Esophagus muscularis mucosa (tissue), 4 donors: ENCODE data around the gene RND3. TPM values are rescaled to one million over a fixed set of nuclear protein-coding genes. Genes with fewer than 3 reads are reported as not detected.
A peak's percentile ranks its signal among the peaks of the same experiment; 100 is the strongest.

Experiments
- DNase-seq: peaks from one replicate; pipeline ENCODE4 v3.0.0-alpha.2; 2017; ENCODE audit errors: extremely low spot score
- H3K27ac ChIP-seq, 4 donors: fragments of 200-600 bp; sonication (generic); replicated peaks in 1 of 4; 1 replicate in 3 of 4; 2 replicates in 1 of 4; pipeline ENCODE4 v1.5.1; 2016 to 2019; ENCODE audit warnings: mild to moderate bottlenecking in 1 of 4
- H3K27me3 ChIP-seq, 4 donors: fragments of 200-600 bp; sonication (generic); one replicate each; pipeline versions ENCODE4 v1.5.1 to v1.6.0; 2016 to 2019
- H3K36me3 ChIP-seq, 4 donors: fragments of 200-600 bp; sonication (generic); one replicate each; pipeline ENCODE4 v1.5.1; 2016 to 2019
- H3K4me1 ChIP-seq, 4 donors: fragments of 200-600 bp; sonication (generic); one replicate each; pipeline ENCODE4 v1.5.1; 2016 to 2019
- H3K4me3 ChIP-seq, 4 donors: fragments of 200-600 bp; sonication (generic); 1 replicate in 2 of 4; 2 replicates in 2 of 4; pipeline ENCODE4 v1.5.1; 2016 to 2019; ENCODE audit warnings: mild to moderate bottlenecking in 4 of 4, moderate library complexity in 1 of 4
- H3K9me3 ChIP-seq, 4 donors: fragments of 200-600 bp; sonication (generic); 1 replicate in 3 of 4; 2 replicates in 1 of 4; pipeline ENCODE4 v1.5.1; 2016 to 2019
- EP300 ChIP-seq: sonication (generic); formaldehyde crosslinking; IDR thresholded peaks from one replicate; pipeline ENCODE4 v1.6.1; 2017; ENCODE audit warnings: antibody characterized with exemption
- POLR2A ChIP-seq: fragments of 450-650 bp; IDR thresholded peaks from one replicate; pipeline ENCODE4 v1.6.1; 2017; ENCODE audit warnings: antibody characterized with exemption, moderate library complexity, mild to moderate bottlenecking, low read depth
- POLR2AphosphoS5 ChIP-seq, 2 donors: sonication (generic); formaldehyde crosslinking; IDR thresholded peaks; one replicate each; pipeline ENCODE4 v1.6.1; 2017; ENCODE audit warnings: antibody characterized with exemption in 2 of 2
- WGBS: methylation state at CpG from one replicate; pipeline ENCODE4 v1.1.5; 2018; 5-methylcytosine and 5-hydroxymethylcytosine counted together
- intact Hi-C: fragments of 100-400 bp; cut with DNase I; formaldehyde crosslinking; loops from one replicate; pipeline ENCODE4 v1.15.1; 2023
- total RNA-seq, 4 donors: library from RNA; depleted of rRNA; stranded (reverse); fragments of >200 nt; gene quantifications; one replicate each; pipeline versions ENCODE4 v1.1.0 to v1.2.1, GENCODE V29; 2016
- TF ChIP-seq, protein P1 (sequence below), 3 experiments: fragments of 200-600 bp in 2 of 3; fragments of 450-650 bp in 1 of 3; sonication (generic) in 2 of 3; IDR thresholded peaks; one replicate each; pipeline ENCODE4 v1.5.1; 2017 to 2019; ENCODE audit warnings: antibody characterized with exemption in 3 of 3, mild to moderate bottlenecking in 2 of 3, moderate library complexity in 1 of 3

The RND3 gene
- total RNA-seq, 4 donors from 2014 or later: 39.6 to 219 (median 73.5) TPM

DNA sequence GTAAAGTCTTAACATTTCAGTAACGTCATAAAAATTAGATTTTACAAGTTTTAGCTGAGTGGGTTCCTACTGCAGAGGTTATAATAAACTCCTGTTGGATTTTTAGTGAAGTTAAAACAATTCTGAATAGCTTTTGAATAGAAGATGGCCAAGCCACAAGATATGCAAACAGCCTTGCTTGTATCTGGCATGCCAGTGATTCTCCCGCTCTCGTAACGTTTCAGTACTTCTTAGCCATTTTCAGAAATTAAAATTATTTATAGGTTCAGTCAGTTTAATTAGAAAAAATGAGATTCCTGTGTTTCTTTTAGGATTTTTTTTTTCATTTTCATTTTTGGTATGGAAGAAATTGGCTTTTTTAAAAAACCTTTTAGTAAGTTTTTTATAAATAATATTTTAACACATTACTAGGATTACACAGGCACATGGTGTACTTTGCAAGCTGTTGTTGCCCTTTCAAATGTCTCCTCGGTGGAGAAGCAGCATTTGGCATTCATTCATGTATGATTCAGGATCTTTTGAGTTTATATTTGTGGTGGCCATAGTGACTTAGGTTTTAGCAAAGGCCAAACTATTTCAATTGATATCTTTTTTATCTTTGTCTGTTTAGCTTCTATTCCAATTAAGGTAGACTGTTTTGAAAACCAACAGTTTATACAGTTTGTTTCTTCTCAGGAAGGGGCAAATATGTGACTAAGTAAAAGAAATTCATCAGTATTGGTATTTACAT, 30.6 kb upstream of the RND3 start:
- DNase-seq: no peak
- no peaks in the 10 kb centered on the region for H3K9me3 ChIP-seq
- no peaks in the 10 kb centered on the region for H3K36me3 ChIP-seq
- no peaks in the 10 kb centered on the region for H3K27me3 ChIP-seq
- intact Hi-C loops: no loop called here
- WGBS: 46% methylated on average over 5 of the region's 5 CpGs
- H3K4me3 ChIP-seq: no peak overlapping the region
- peak overlapping the region; percentile 45 to 66 (median 53) for H3K27ac ChIP-seq
- TF ChIP-seq POLR2A (no peak), POLR2AphosphoS5 (IDR thresholded peaks at IDR 0.05) (peak in 1 of 2 donors; percentile 60), EP300 (no peak)
- TF ChIP-seq, protein P1, sequence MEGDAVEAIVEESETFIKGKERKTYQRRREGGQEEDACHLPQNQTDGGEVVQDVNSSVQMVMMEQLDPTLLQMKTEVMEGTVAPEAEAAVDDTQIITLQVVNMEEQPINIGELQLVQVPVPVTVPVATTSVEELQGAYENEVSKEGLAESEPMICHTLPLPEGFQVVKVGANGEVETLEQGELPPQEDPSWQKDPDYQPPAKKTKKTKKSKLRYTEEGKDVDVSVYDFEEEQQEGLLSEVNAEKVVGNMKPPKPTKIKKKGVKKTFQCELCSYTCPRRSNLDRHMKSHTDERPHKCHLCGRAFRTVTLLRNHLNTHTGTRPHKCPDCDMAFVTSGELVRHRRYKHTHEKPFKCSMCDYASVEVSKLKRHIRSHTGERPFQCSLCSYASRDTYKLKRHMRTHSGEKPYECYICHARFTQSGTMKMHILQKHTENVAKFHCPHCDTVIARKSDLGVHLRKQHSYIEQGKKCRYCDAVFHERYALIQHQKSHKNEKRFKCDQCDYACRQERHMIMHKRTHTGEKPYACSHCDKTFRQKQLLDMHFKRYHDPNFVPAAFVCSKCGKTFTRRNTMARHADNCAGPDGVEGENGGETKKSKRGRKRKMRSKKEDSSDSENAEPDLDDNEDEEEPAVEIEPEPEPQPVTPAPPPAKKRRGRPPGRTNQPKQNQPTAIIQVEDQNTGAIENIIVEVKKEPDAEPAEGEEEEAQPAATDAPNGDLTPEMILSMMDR (IDR thresholded peaks at IDR 0.05): no peak
- peaks cover 0 to 58% (median 35%) of the 10 kb centered on the region in 4 donors for H3K4me1 ChIP-seq

DNA sequence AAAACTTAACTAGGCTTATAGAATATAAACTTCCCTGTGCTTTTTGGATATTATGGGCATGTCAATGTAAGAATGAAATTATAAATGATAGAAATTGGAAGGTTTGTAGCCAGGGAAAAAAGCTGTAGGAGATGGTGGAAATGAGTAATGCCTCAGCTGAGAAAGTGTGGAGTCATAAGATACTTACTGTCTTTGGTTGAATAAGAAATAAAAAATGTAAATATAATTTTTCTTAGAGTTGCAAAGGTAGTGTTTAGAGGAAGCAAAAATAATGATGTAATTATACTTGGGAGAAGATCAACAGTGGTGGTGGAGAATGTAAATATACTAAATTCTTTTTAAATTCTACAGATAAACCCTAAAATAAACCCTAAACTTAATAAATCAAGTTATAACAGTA, 26.2 kb upstream of the RND3 start:
- no peak for DNase-seq
- intact Hi-C loops: no loop called here
- H3K27ac ChIP-seq: peak overlapping the region in 3 of 4 donors; percentile 29 to 43 (median 35)
- H3K4me1 ChIP-seq: peaks cover 0 to 34% (median 16%) of the 10 kb centered on the region in 4 donors
- no peak overlapping the region for H3K4me3 ChIP-seq
- TF ChIP-seq, protein P1 (IDR thresholded peaks at IDR 0.05): no peak
- TF ChIP-seq EP300 (no peak), POLR2A (no peak), POLR2AphosphoS5 (IDR thresholded peaks at IDR 0.05) (no peak)
- H3K27me3 ChIP-seq: no peaks in the 10 kb centered on the region
- no peaks in the 10 kb centered on the region for H3K9me3 ChIP-seq
- no peaks in the 10 kb centered on the region for H3K36me3 ChIP-seq

DNA sequence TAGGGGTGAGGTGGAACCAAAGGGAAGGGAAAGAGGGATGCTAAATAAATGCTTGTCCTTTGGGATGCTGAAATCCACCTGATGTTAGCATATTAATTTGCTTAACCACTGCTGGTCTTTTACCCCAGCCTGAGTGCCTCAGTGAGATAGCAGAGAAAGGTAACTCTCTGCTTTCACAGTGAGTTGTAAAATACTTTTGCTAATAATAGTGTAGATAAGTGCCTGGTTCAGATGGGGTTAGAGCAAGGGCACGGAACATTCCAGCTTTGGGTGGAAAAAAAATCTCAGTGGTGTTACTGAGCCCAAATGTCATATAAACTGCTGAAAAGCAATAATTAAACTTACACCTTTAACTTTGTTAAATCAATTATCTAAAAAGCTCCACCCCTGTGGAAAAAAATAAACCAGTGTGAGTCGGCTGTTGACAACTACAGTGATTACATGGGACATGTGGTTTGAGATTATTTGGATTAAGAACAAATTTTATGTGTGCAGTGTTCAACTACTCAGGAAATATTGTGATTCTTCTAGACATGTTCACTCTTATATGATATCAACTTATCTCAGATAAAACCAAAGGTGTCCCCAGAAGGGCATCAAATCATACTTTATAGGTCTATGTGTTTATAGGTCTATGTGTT, 21.1 kb upstream of the RND3 start:
- H3K27me3 ChIP-seq: no peaks in the 10 kb centered on the region
- intact Hi-C loops: no loop called here
- TF ChIP-seq EP300: no peak
- no peak for TF ChIP-seq POLR2A
- TF ChIP-seq, protein P1 (IDR thresholded peaks at IDR 0.05): no peak
- TF ChIP-seq POLR2AphosphoS5 (IDR thresholded peaks at IDR 0.05): no peak
- no peak overlapping the region for H3K27ac ChIP-seq
- H3K4me1 ChIP-seq: peaks cover 0 to 13% (median 2%) of the 10 kb centered on the region in 4 donors
- 68% methylated on average over 2 of the region's 2 CpGs for WGBS
- H3K9me3 ChIP-seq: no peaks in the 10 kb centered on the region
- H3K4me3 ChIP-seq: no peak overlapping the region
- no peaks in the 10 kb centered on the region for H3K36me3 ChIP-seq
- no peak for DNase-seq

DNA sequence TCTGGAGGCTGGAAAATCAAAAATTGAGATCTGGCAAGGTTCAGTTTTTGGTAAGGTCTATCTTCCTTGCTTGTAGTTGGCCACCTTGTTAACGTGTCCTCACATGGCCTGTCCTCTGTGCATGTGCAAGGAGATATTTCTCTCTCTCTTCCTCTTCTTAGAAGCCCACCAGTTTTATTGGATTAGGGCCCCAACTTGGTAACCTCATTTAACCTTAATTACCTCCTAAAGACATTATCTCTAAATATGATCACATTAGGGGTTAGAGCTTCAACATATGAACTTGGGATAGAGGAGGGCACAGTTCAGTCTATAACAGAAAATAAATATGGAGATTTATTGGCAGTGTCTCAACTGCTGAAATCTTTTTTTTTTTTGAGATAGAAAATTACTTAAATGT, 19.6 kb upstream of the RND3 start:
- H3K4me1 ChIP-seq: peaks cover 0 to 6% (median 2%) of the 10 kb centered on the region in 4 donors
- WGBS: 77% methylated on average over 1 of the region's 1 CpG
- intact Hi-C loops: no loop called here
- no peaks in the 10 kb centered on the region for H3K27me3 ChIP-seq
- H3K9me3 ChIP-seq: no peaks in the 10 kb centered on the region
- H3K4me3 ChIP-seq: no peak overlapping the region
- no peak overlapping the region for H3K27ac ChIP-seq
- TF ChIP-seq POLR2AphosphoS5 (IDR thresholded peaks at IDR 0.05) (no peak), POLR2A (no peak), EP300 (no peak)
- TF ChIP-seq, protein P1 (IDR thresholded peaks at IDR 0.05): no peak
- no peak for DNase-seq
- no peaks in the 10 kb centered on the region for H3K36me3 ChIP-seq
